ENCODE results near the gene DNALI1.

The DNALI1 gene

GRCh38 chr1:37605061-37605650 lies 48.4 kb downstream of the DNALI1 start:
- no peak for DNase-seq

- DNase-seq = no peak
Measured at GRCh38 chr1:37605806-37606474, 49.2 kb downstream of the DNALI1 start.

GRCh38 chr1:37606481-37607263 lies 49.9 kb downstream of the DNALI1 start:
- no peak for DNase-seq

- DNase-seq = no peak
Measured at GRCh38 chr1:37609002-37609401, 52.3 kb downstream of the DNALI1 start.

GRCh38 chr1:37609994-37610393 lies 53.3 kb downstream of the DNALI1 start:
- no peak for DNase-seq

GRCh38 chr1:37612186-37612585 lies 55.4 kb downstream of the DNALI1 start:
- no peak for DNase-seq

- no peak for DNase-seq
Measured at GRCh38 chr1:37614105-37614504, 57.4 kb downstream of the DNALI1 start.

- no peak for DNase-seq
Measured at GRCh38 chr1:37616330-37616729, 59.6 kb downstream of the DNALI1 start.
